OCI-LY1 (cell line): Measurements from ENCODE around the gene PPP1R2.
A peak's percentile ranks its signal among the peaks of the same experiment; 100 is the strongest.
"Not testable (repeated sequence)": the region's sequence is repeated elsewhere in the genome, so short reads cannot be mapped to it uniquely, and the experiment has no call there.

Experiments
- H2AFZ ChIP-seq: fragments of 200-600 bp; sonication (generic), shearing (Covaris generic); 2 replicates; pipeline ENCODE4 v1.6.0; 2014; ENCODE audit warnings: antibody characterized with exemption, mild to moderate bottlenecking, low read length
- H3F3A ChIP-seq: fragments of 200-600 bp; sonication (generic), shearing (Covaris generic); 2 replicates; pipeline ENCODE4 v1.6.0; 2014; ENCODE audit warnings: mild to moderate bottlenecking, antibody characterized with exemption, low read length, moderate library complexity; ENCODE audit not compliant: insufficient read depth
- H3K27ac ChIP-seq: fragments of 200-600 bp; sonication (generic); 2 replicates; pipeline ENCODE4 v1.5.1; 2014; ENCODE audit warnings: low read length, mixed run types, mild to moderate bottlenecking, low read depth; ENCODE audit not compliant: poor library complexity, severe bottlenecking
- H3K27me3 ChIP-seq: fragments of 200-600 bp; sonication (generic); 2 replicates; pipeline ENCODE4 v1.6.0; 2014; ENCODE audit warnings: antibody characterized with exemption, mild to moderate bottlenecking, low read length, moderate library complexity; ENCODE audit not compliant: insufficient read depth
- H3K36me3 ChIP-seq: fragments of 200-600 bp; sonication (generic); 2 replicates; pipeline ENCODE4 v1.6.1; 2014; ENCODE audit warnings: mild to moderate bottlenecking, antibody characterized with exemption, low read length, moderate library complexity, mixed read lengths; ENCODE audit not compliant: insufficient read depth
- H3K4me1 ChIP-seq: fragments of 200-600 bp; sonication (generic); 2 replicates; pipeline ENCODE4 v1.5.1; 2014; ENCODE audit warnings: mild to moderate bottlenecking, low read length, moderate library complexity; ENCODE audit not compliant: insufficient read depth, severe bottlenecking
- H3K4me2 ChIP-seq: fragments of 200-600 bp; sonication (generic), shearing (Covaris generic); 2 replicates; pipeline ENCODE4 v1.6.1; 2014; ENCODE audit warnings: low read length
- H3K4me3 ChIP-seq: fragments of 200-600 bp; sonication (generic); 2 replicates; pipeline ENCODE4 v1.5.1; 2014; ENCODE audit warnings: low read length, low read depth, mild to moderate bottlenecking, mixed read lengths; ENCODE audit not compliant: poor library complexity, severe bottlenecking
- H3K79me2 ChIP-seq: fragments of 200-600 bp; shearing (Covaris generic); 2 replicates; pipeline ENCODE4 v1.6.1; 2016; ENCODE audit warnings: mixed run types, low read length, mixed read lengths; ENCODE audit not compliant: insufficient read depth
- H3K9ac ChIP-seq: fragments of 200-600 bp; sonication (generic), shearing (Covaris generic); 2 replicates; pipeline ENCODE4 v1.6.1; 2014; ENCODE audit warnings: mild to moderate bottlenecking, low read length, mixed read lengths
- H3K9me2 ChIP-seq: fragments of 200-600 bp; sonication (generic), shearing (Covaris generic); 2 replicates; pipeline ENCODE4 v1.6.1; 2014; ENCODE audit warnings: low read depth, mild to moderate bottlenecking, low read length, mixed read lengths
- H3K9me3 ChIP-seq: fragments of 200-600 bp; shearing (Covaris generic); 2 replicates; pipeline ENCODE4 v1.6.1; 2014; ENCODE audit warnings: low read length, mixed read lengths
- H4K20me1 ChIP-seq: fragments of 200-600 bp; sonication (generic), shearing (Covaris generic); 2 replicates; pipeline ENCODE4 v1.6.0; 2016; ENCODE audit warnings: mild to moderate bottlenecking, low read length; ENCODE audit not compliant: insufficient read depth
- EZH2 ChIP-seq: fragments of 200-600 bp; sonication (generic), shearing (Covaris generic); IDR thresholded peaks from 2 replicates; pipeline ENCODE4 v1.8.0; 2017; ENCODE audit warnings: borderline replicate concordance, mixed run types, mild to moderate bottlenecking, antibody characterized with exemption, low read length, moderate library complexity, mixed read lengths
- TF ChIP-seq, protein P1 (sequence below): fragments of 200-600 bp; sonication (generic), shearing (Covaris generic); IDR thresholded peaks from 2 replicates; pipeline ENCODE4 v1.5.1; 2017; ENCODE audit warnings: mild to moderate bottlenecking, antibody characterized with exemption, low read length, moderate library complexity, mixed read lengths

PPP1R2 gene

DNA sequence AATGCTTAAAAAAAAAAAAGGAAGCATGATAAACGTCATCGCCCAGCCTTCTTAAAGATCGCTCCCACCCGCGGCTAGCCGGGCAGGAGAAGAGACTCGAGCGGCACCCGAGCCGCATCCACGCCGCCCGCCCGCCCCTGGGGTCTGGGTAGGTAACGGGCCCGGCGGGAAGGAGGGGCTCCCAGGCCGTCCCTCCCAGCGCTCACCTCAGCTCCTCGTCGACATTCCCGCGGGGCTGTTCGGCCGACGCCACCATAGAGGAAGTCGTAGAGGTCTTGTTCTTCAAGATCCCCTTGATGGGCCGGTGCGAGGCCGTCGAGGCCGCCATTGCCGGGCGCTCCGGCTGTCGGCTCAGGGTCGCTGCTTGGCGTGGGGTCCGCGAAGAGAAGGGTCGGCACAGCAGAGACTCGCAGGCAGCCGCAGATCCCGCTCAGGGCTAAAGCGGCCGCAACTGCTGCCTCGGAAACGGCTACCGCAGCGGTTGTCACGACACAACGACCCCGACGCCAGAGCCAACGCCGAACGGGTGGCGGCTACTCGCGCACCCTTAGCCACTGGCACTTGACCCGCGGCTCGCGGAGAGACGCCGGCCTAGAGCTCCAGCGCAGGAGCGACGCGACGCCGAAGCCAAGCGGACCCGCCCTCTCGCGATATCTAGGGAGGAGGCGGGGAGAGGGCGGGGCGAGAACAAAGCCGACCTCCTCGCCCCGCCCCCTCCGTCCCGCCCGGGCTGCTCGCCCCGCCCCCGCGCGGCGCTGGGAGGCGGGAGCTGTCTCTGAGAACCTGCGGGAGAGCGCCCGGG, at the start of gene PPP1R2:
Gene PPP1R2, minus strand, starts transcription at position 628 of the 802 bp plus-strand sequence. Its CDS starts 300 bp downstream, at position 328.
- Histone ChIP-seq H3F3A (no peaks in the 10 kb centered on the region), H3K9me2 (no peaks in the 10 kb centered on the region), H3K4me3 (peak within 1 kb of the TSS; percentile 78), H3K4me2 (peak within 1 kb of the TSS; percentile 81), H3K4me1 (peaks cover 51% of the 10 kb centered on the region), H3K9me3 (no peaks in the 10 kb centered on the region), H3K79me2 (no peaks in the 10 kb centered on the region; the same call in 1 of the 2 replicates), H4K20me1 (no peaks in the 10 kb centered on the region), H3K9ac (peak within 1 kb of the TSS; percentile 75), H3K36me3 (no peaks in the 10 kb centered on the region), H2AFZ (peak within 1 kb of the TSS; percentile 46; the same call in 1 of the 2 replicates), H3K27me3 (peaks cover 8% of the 10 kb centered on the region), H3K27ac (peak within 1 kb of the TSS; percentile 32)
- no peak for TF ChIP-seq EZH2
- TF ChIP-seq, protein P1, sequence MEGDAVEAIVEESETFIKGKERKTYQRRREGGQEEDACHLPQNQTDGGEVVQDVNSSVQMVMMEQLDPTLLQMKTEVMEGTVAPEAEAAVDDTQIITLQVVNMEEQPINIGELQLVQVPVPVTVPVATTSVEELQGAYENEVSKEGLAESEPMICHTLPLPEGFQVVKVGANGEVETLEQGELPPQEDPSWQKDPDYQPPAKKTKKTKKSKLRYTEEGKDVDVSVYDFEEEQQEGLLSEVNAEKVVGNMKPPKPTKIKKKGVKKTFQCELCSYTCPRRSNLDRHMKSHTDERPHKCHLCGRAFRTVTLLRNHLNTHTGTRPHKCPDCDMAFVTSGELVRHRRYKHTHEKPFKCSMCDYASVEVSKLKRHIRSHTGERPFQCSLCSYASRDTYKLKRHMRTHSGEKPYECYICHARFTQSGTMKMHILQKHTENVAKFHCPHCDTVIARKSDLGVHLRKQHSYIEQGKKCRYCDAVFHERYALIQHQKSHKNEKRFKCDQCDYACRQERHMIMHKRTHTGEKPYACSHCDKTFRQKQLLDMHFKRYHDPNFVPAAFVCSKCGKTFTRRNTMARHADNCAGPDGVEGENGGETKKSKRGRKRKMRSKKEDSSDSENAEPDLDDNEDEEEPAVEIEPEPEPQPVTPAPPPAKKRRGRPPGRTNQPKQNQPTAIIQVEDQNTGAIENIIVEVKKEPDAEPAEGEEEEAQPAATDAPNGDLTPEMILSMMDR = no peak

DNA sequence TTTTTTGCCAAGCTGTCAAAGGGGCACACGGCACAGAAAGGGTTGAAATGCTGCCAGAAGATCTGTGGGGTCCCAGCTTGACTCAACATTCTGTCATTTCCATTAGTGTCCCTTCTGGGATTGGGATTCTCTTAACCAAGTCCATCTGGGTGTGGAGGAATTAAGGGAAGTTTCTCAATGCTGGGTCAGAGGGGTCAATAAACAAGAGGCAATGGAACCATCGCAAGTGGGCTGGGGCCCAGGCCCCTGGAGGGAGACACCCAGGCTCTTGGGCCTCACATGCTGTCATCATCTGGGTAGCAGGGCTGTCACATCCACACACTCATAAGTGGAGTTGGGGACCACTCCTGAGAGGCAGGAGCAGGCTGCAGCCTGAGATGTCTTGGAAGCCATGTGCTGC, 48.7 kb upstream of the PPP1R2 start:
- no peaks in the 10 kb centered on the region for H3K9me2 ChIP-seq
- no peak for TF ChIP-seq EZH2
- TF ChIP-seq, protein P1 = no peak
- H3K27ac ChIP-seq = no peak overlapping the region
- no peaks in the 10 kb centered on the region for H4K20me1 ChIP-seq
- H3K4me2 ChIP-seq = no peak overlapping the region
- H3K4me3 ChIP-seq = no peak overlapping the region
- H3F3A ChIP-seq = no peaks in the 10 kb centered on the region
- peaks cover 12% of the 10 kb centered on the region for H3K27me3 ChIP-seq
- no peak overlapping the region for H3K9ac ChIP-seq
- no peaks in the 10 kb centered on the region for H3K36me3 ChIP-seq
- H2AFZ ChIP-seq = no peak overlapping the region
- H3K79me2 ChIP-seq = no peaks in the 10 kb centered on the region
- no peaks in the 10 kb centered on the region for H3K4me1 ChIP-seq
- no peaks in the 10 kb centered on the region for H3K9me3 ChIP-seq

GRCh38 chr3:195591220-195591619, 48.1 kb upstream of the PPP1R2 start:
- Histone ChIP-seq H3K9ac (no peak overlapping the region), H3F3A (no peaks in the 10 kb centered on the region), H3K36me3 (no peaks in the 10 kb centered on the region), H2AFZ (no peak overlapping the region), H3K79me2 (no peaks in the 10 kb centered on the region), H3K4me2 (no peak overlapping the region), H3K27me3 (peaks cover 12% of the 10 kb centered on the region), H3K9me3 (no peaks in the 10 kb centered on the region), H3K4me1 (no peaks in the 10 kb centered on the region), H3K9me2 (no peaks in the 10 kb centered on the region), H4K20me1 (no peaks in the 10 kb centered on the region), H3K4me3 (no peak overlapping the region), H3K27ac (no peak overlapping the region)
- TF ChIP-seq EZH2 = no peak
- TF ChIP-seq, protein P1 = no peak

GRCh38 chr3:195590381-195590780, 47.3 kb upstream of the PPP1R2 start:
- not testable (repeated sequence) for H3K9ac ChIP-seq, H3K79me2 ChIP-seq, H3K27ac ChIP-seq, H2AFZ ChIP-seq, H3K4me1 ChIP-seq, H3K36me3 ChIP-seq, H4K20me1 ChIP-seq, H3K9me3 ChIP-seq, H3F3A ChIP-seq, H3K4me2 ChIP-seq, H3K4me3 ChIP-seq, H3K9me2 ChIP-seq
- H3K27me3 ChIP-seq = peaks cover 12% of the 10 kb centered on the region

DNA sequence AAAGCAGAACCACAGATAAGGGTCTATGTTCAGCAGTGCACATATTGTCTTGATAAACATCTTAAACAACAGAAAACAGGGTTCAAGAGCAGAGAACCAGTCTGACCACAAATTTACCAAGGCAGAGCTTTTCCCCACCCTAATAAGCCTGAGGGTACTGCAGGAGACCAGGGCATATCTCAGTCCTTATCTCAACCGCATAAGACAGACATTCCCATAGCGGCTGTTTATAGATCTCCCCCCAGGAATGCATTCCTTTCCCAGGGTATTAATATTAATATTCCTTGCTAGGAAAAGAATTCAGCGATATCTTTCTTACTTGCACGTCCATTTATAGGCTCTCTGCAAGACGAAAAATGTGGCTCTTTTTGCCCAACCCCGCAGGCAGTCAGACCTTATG, 46.7 kb upstream of the PPP1R2 start:
- peaks cover 12% of the 10 kb centered on the region for H3K27me3 ChIP-seq
- not testable (repeated sequence) for H4K20me1 ChIP-seq, H3K9me2 ChIP-seq, H3K4me3 ChIP-seq, H3F3A ChIP-seq, H3K9me3 ChIP-seq, H3K79me2 ChIP-seq, H3K36me3 ChIP-seq, H3K9ac ChIP-seq, H3K4me1 ChIP-seq, H3K4me2 ChIP-seq, H3K27ac ChIP-seq, H2AFZ ChIP-seq
